Caco-2 (cell line): ENCODE results near the gene ASB16. TPM values are rescaled to one million over a fixed set of nuclear protein-coding genes. Genes with fewer than 3 reads are reported as not detected.

ENCODE experiments used
- BruUV-seq: library from RNA; stranded (reverse); fragments of 400-500 nt; replicated peaks from 2 replicates; lab custom pipeline; 2021; lab: Mats Ljungman, UMichigan
- CTCF ChIA-PET: fragments of 300-600 bp; sonication (Branson Sonifier 250); formaldehyde crosslinking; loops from one replicate; lab custom pipeline; 2022; ENCODE audit warnings: antibody characterized with exemption; lab: Charles Lee
- POLR2A ChIA-PET: fragments of 300-600 bp; sonication (Branson Sonifier 250); formaldehyde crosslinking; loops from one replicate; lab custom pipeline; 2022; ENCODE audit warnings: antibody characterized with exemption; lab: Charles Lee
- DNase-seq, 2 experiments: peaks; one replicate each; pipeline versions ENCODE4 v3.0.0 to v3.0.0-alpha.2; 2020 to 2022
- H3K27me3 ChIP-seq: replicated peaks from 2 replicates; pipeline ENCODE4 v1.6.0; 2011; ENCODE audit warnings: low read length; ENCODE audit not compliant: control insufficient read depth, insufficient read depth
- H3K36me3 ChIP-seq: 2 replicates; pipeline ENCODE4 v1.5.1; 2011; ENCODE audit warnings: low read length; ENCODE audit not compliant: control insufficient read depth, insufficient read depth
- H3K4me1 ChIP-seq: fragments of 250-450 bp; sonication (Bioruptor Pico); 2 replicates; pipeline ENCODE4 v1.5.1; 2020; ENCODE audit warnings: mild to moderate bottlenecking
- H3K4me3 ChIP-seq: 2 replicates; pipeline ENCODE4 v1.5.1; 2011; ENCODE audit warnings: low read depth, mild to moderate bottlenecking, control low read depth, low read length
- H3K9me3 ChIP-seq: fragments of 250-450 bp; sonication (Bioruptor Pico); 2 replicates; pipeline ENCODE4 v1.5.1; 2020; ENCODE audit warnings: mild to moderate bottlenecking, moderate library complexity
- H3K27ac Mint-ChIP-seq: one replicate; pipeline ENCODE4 v1.8.0; 2022; ENCODE audit warnings: mixed read lengths; ENCODE audit not compliant: unreplicated experiment
- H3K27me3 Mint-ChIP-seq: one replicate; pipeline ENCODE4 v1.8.0; 2022; ENCODE audit warnings: mixed read lengths; ENCODE audit not compliant: insufficient read depth, unreplicated experiment
- H3K36me3 Mint-ChIP-seq: one replicate; pipeline ENCODE4 v1.8.0; 2022; ENCODE audit warnings: mild to moderate bottlenecking, mixed read lengths; ENCODE audit not compliant: insufficient read depth, unreplicated experiment
- H3K4me1 Mint-ChIP-seq: one replicate; pipeline ENCODE4 v1.8.0; 2022; ENCODE audit warnings: low read depth, mixed read lengths; ENCODE audit not compliant: unreplicated experiment
- H3K4me3 Mint-ChIP-seq: one replicate; pipeline ENCODE4 v1.8.0; 2022; ENCODE audit warnings: mild to moderate bottlenecking, moderate library complexity, mixed read lengths; ENCODE audit not compliant: unreplicated experiment
- H3K9me3 Mint-ChIP-seq: one replicate; pipeline ENCODE4 v1.8.0; 2022; ENCODE audit warnings: mixed read lengths; ENCODE audit not compliant: unreplicated experiment
- intact Hi-C: fragments of 100-400 bp; cut with micrococcal nuclease; formaldehyde crosslinking; loops from one replicate; pipeline ENCODE4 v1.10.0; 2022; ENCODE audit not compliant: unreplicated experiment
- total RNA-seq: library from RNA; stranded (reverse); gene quantifications from 2 replicates; pipeline ENCODE4 v1.2.3, GENCODE V29; 2022
- TF ChIP-seq, protein P1 (sequence below), 2 experiments: fragments of 200-600 bp in 1 of 2; IDR thresholded peaks; 1 replicate in 1 of 2; 2 replicates in 1 of 2; pipeline versions ENCODE4 v1.5.1 to v1.8.0; 2011 to 2022; ENCODE audit warnings: antibody characterized with exemption in 1 of 2, control low read depth in 1 of 2, inconsistent platforms in 1 of 2, low read depth in 1 of 2, low read length in 1 of 2, mild to moderate bottlenecking in 1 of 2, moderate library complexity in 1 of 2; ENCODE audit not compliant: insufficient read depth in 1 of 2, severe bottlenecking in 1 of 2, unreplicated experiment in 1 of 2

The ASB16 gene
- total RNA-seq, 1 experiment from 2014 or later: not detected

DNA sequence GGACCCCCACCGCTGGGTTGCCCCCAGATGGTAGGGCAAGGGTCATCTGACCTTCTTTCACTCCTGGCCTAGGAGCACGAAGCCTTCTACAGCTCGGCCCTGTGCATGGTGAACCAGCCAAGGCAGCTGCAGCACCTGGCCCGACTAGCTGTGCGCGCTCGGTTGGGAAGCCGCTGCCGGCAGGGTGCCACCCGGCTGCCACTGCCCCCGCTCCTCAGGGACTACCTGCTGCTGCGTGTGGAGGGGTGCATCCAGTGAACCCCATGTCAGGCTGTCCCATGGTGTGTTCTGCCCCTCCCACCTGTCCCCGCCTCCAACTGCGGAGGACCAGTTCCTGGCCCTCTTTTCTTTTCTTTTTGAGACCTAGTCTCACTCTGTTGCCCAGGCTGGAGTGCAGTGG lies 7.6 kb downstream of the ASB16 start:
- CTCF ChIA-PET: no interaction called here
- intact Hi-C loops: no loop called here
- POLR2A ChIA-PET: no interaction called here

DNA sequence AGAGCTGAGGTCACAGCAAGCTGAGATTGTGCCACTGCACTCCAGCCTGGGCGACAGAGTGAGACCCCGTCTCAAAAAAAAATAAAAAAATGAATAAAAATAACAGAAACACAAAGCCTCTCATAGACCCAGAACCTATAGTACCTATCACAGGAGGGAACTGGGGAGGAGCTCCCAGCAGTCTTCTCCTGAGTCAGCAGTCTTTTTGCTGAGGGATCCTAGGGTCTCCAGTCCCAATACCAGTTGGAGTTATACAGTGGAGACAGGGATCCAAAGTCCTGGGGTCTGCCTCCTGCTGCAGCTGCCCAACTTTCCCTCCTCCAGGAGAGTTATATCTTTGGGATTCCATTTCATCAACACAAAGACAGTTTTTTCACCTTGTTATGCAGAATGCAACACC lies 12.5 kb downstream of the ASB16 start:
- no TSS peak for BruUV-seq
- no peak for DNase-seq
- Mint-ChIP-seq H3K27me3 (no peaks in the 10 kb centered on the region), H3K36me3 (peaks cover 65% of the 10 kb centered on the region), H3K4me1 (peaks cover 5% of the 10 kb centered on the region), H3K27ac (no peak overlapping the region), H3K4me3 (no peak overlapping the region), H3K9me3 (no peaks in the 10 kb centered on the region)
- Histone ChIP-seq H3K9me3 (no peaks in the 10 kb centered on the region), H3K4me1 (peaks cover 9% of the 10 kb centered on the region; the same call in 1 of the 2 replicates), H3K27me3 (no peaks in the 10 kb centered on the region), H3K36me3 (peaks cover 1% of the 10 kb centered on the region; the same call in 1 of the 2 replicates), H3K4me3 (no peak overlapping the region)
- TF ChIP-seq, protein P1, sequence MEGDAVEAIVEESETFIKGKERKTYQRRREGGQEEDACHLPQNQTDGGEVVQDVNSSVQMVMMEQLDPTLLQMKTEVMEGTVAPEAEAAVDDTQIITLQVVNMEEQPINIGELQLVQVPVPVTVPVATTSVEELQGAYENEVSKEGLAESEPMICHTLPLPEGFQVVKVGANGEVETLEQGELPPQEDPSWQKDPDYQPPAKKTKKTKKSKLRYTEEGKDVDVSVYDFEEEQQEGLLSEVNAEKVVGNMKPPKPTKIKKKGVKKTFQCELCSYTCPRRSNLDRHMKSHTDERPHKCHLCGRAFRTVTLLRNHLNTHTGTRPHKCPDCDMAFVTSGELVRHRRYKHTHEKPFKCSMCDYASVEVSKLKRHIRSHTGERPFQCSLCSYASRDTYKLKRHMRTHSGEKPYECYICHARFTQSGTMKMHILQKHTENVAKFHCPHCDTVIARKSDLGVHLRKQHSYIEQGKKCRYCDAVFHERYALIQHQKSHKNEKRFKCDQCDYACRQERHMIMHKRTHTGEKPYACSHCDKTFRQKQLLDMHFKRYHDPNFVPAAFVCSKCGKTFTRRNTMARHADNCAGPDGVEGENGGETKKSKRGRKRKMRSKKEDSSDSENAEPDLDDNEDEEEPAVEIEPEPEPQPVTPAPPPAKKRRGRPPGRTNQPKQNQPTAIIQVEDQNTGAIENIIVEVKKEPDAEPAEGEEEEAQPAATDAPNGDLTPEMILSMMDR (IDR thresholded peaks at IDR 0.05; ENCODE audit: insufficient read depth in 1 of 2, low read depth in 1 of 2, low read length in 1 of 2, severe bottlenecking in 1 of 2, unreplicated experiment in 1 of 2): no peak
- CTCF ChIA-PET: no interaction called here
- POLR2A ChIA-PET: no interaction called here
- intact Hi-C loops: no loop called here

More for the DNA sequence above, 7.6 kb downstream of the ASB16 start:
- Mint-ChIP-seq H3K27me3 (no peaks in the 10 kb centered on the region), H3K4me3 (no peak overlapping the region), H3K4me1 (no peaks in the 10 kb centered on the region), H3K36me3 (peaks cover 43% of the 10 kb centered on the region), H3K27ac (no peak overlapping the region), H3K9me3 (no peaks in the 10 kb centered on the region)
- Histone ChIP-seq H3K9me3 (no peaks in the 10 kb centered on the region), H3K36me3 (peaks cover 1% of the 10 kb centered on the region; the same call in 1 of the 2 replicates), H3K4me1 (no peaks in the 10 kb centered on the region), H3K4me3 (no peak overlapping the region), H3K27me3 (no peaks in the 10 kb centered on the region)
- TF ChIP-seq, protein P1 (IDR thresholded peaks at IDR 0.05; ENCODE audit: insufficient read depth in 1 of 2, low read depth in 1 of 2, low read length in 1 of 2, severe bottlenecking in 1 of 2, unreplicated experiment in 1 of 2): no peak
- DNase-seq: no peak
- BruUV-seq: no TSS peak

DNA sequence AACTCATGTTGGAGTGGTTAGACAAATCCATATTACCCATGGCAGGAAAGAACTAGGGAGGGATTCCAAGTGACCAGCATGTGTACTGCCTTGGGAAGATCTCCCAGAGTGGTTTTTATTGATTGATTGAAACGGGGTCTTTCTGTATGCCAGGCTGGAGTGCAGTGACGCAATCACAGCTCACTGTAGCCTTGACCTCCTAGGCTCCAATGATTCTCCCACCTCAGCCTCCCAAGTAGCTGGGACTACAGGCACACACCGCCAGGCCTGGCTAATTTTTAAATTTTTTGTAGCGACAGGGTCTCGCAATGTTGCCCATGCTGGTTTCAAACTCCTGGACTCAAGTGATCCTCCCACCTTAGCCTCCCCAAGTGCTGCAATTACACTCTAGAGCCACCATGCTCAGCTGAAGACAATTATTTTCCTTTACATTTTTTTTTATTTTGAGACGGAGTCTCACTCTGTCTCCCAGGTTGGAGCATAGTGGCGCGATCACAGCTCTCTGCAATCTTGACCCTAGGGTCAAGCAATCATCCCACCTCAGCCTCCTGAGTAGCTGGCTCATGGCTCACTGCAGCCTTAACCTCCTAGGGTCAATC lies 13.8 kb downstream of the ASB16 start:
- Mint-ChIP-seq H3K27me3 (no peaks in the 10 kb centered on the region), H3K9me3 (no peaks in the 10 kb centered on the region), H3K4me3 (no peak overlapping the region), H3K36me3 (peaks cover 58% of the 10 kb centered on the region), H3K4me1 (peaks cover 5% of the 10 kb centered on the region), H3K27ac (no peak overlapping the region)
- Histone ChIP-seq H3K27me3 (no peaks in the 10 kb centered on the region), H3K4me1 (peaks cover 10% of the 10 kb centered on the region; the same call in 1 of the 2 replicates), H3K4me3 (no peak overlapping the region), H3K9me3 (no peaks in the 10 kb centered on the region), H3K36me3 (peaks cover 3% of the 10 kb centered on the region; the same call in 1 of the 2 replicates)
- ChIA-PET CTCF (interaction anchor here (0.9 to 1.3 kb wide), 2 partner anchors 14 to 16 kb away, joined by 3 to 4 read pairs; partner anchors contain the start of gene ASB16), POLR2A (interaction anchor here (0.8 kb wide), 1 partner anchor 81 kb away, joined by 4 read pairs; no protein-coding TSS in a partner anchor)
- intact Hi-C loops: no loop called here
- TF ChIP-seq, protein P1 (IDR thresholded peaks at IDR 0.05; ENCODE audit: insufficient read depth in 1 of 2, low read depth in 1 of 2, low read length in 1 of 2, severe bottlenecking in 1 of 2, unreplicated experiment in 1 of 2): no peak
- no peak for DNase-seq
- BruUV-seq: no TSS peak
